Activated gamma-delta T cell (primary cell): ENCODE data around the gene OSER1.

Experiments used
- DNase-seq: peaks from one replicate; lab custom pipeline; 2025; lab: John Stamatoyannopoulos, UW

Gene OSER1

GRCh38 chr20:44224637-44225036, 14.1 kb upstream of the OSER1 start:
- DNase-seq = no peak

- DNase-seq = no peak
Observed at GRCh38 chr20:44223721-44224120, 13.2 kb upstream of the OSER1 start.

GRCh38 chr20:44222633-44223368, 12.2 kb upstream of the OSER1 start:
- no peak for DNase-seq

GRCh38 chr20:44222027-44222426, 11.5 kb upstream of the OSER1 start:
- DNase-seq = no peak

GRCh38 chr20:44221368-44221954, 10.9 kb upstream of the OSER1 start:
- DNase-seq = no peak

GRCh38 chr20:44219791-44220190, 9.2 kb upstream of the OSER1 start:
- no peak for DNase-seq

GRCh38 chr20:44219170-44219730, 8.7 kb upstream of the OSER1 start:
- DNase-seq = no peak

GRCh38 chr20:44218446-44218845, 7.9 kb upstream of the OSER1 start:
- no peak for DNase-seq

GRCh38 chr20:44217342-44218092, 6.9 kb upstream of the OSER1 start:
- DNase-seq = no peak

- DNase-seq = no peak
Observed at GRCh38 chr20:44215125-44215524, 4.6 kb upstream of the OSER1 start.

GRCh38 chr20:44212792-44213191, 2.2 kb upstream of the OSER1 start:
- DNase-seq = no peak

- DNase-seq = no peak
Observed at GRCh38 chr20:44211177-44212039, 837 bp upstream of the OSER1 start.

- DNase-seq = no peak
Observed at GRCh38 chr20:44209686-44210405, 725 bp downstream of the OSER1 start.

GRCh38 chr20:44208770-44209169, 1.8 kb downstream of the OSER1 start:
- DNase-seq = no peak

- DNase-seq = no peak
Observed at GRCh38 chr20:44208165-44208564, 2.4 kb downstream of the OSER1 start.

GRCh38 chr20:44207126-44207723, 3.3 kb downstream of the OSER1 start:
- no peak for DNase-seq

GRCh38 chr20:44206132-44206531, 4.4 kb downstream of the OSER1 start:
- DNase-seq = no peak

GRCh38 chr20:44204832-44205215, 5.7 kb downstream of the OSER1 start:
- no peak for DNase-seq

- DNase-seq = no peak
Observed at GRCh38 chr20:44204156-44204831, 6.3 kb downstream of the OSER1 start.

- DNase-seq = no peak
Observed at GRCh38 chr20:44203161-44203560, 7.4 kb downstream of the OSER1 start.
